ENCODE results near the gene ITFG2. TPM values are rescaled to one million over a fixed set of nuclear protein-coding genes. Genes with fewer than 3 reads are reported as not detected.
A peak's percentile ranks its signal among the peaks of the same experiment; 100 is the strongest.

Gene ITFG2
- total and polyA plus RNA-seq, 7 experiments from 2014 or later, result 50.4 to 156 (median 76.3) TPM

GRCh38 chr12:2825132-2825531, 12.7 kb downstream of the ITFG2 start:
- ChIA-PET POLR2A (interaction anchor here (1.2 kb wide), 1 partner anchor 11 kb away, joined by 3 read pairs; no protein-coding TSS in a partner anchor), CTCF (interaction anchor here (0.9 kb wide), 1 partner anchor 9 kb away, joined by 3 read pairs; no protein-coding TSS in a partner anchor)
- Histone ChIP-seq H3K4me3 (ENCODE audit: low read length) (no peak overlapping the region), H3K36me3 (ENCODE audit: control insufficient read depth in 2 of 3, insufficient read depth in 3 of 3, low read length in 3 of 3) (peaks cover 25 to 83% (median 54%) of the 10 kb centered on the region in 3 experiments), H3K27me3 (ENCODE audit: control insufficient read depth in 2 of 2, insufficient read depth in 2 of 2, low read length in 2 of 2) (no peaks in the 10 kb centered on the region), H3K27ac (ENCODE audit: low read depth, low read length) (no peak overlapping the region), H3K9me3 (ENCODE audit: control insufficient read depth in 2 of 3, low read length in 3 of 3) (no peaks in the 10 kb centered on the region), H3K4me1 (ENCODE audit: control insufficient read depth in 2 of 2, insufficient read depth in 2 of 2, low read length in 2 of 2) (no peaks in the 10 kb centered on the region)
- ATAC-seq (no peak), DNase-seq (no peak)
- peaks cover 4 to 61% (median 25%) of the 10 kb centered on the region in 5 donors for H3K36me3 Mint-ChIP-seq
- peaks cover 0 to 6% (median 0%) of the 10 kb centered on the region in 7 donors for H3K4me1 Mint-ChIP-seq
- no peaks in the 10 kb centered on the region for H3K27me3 Mint-ChIP-seq
- H3K4me3 Mint-ChIP-seq, result no peak overlapping the region
- H3K27ac Mint-ChIP-seq, result peak overlapping the region in 2 of 9 donors; percentile 76 to 84
- no peaks in the 10 kb centered on the region for H3K9me3 Mint-ChIP-seq
- intact Hi-C loops (cut with micrococcal nuclease), result no loop called here

- no peaks in the 10 kb centered on the region for H3K27me3 ChIP-seq (ENCODE audit: control insufficient read depth in 2 of 2, insufficient read depth in 2 of 2, low read length in 2 of 2)
- DNase-seq, result no peak
- POLR2A ChIA-PET, result no interaction called here
- Mint-ChIP-seq H3K36me3 (peaks cover 4 to 62% (median 27%) of the 10 kb centered on the region in 5 donors), H3K4me3 (no peak overlapping the region), H3K4me1 (peaks cover 0 to 5% (median 0%) of the 10 kb centered on the region in 7 donors), H3K27ac (peak overlapping the region in 1 of 9 donors; percentile 19), H3K27me3 (no peaks in the 10 kb centered on the region), H3K9me3 (no peaks in the 10 kb centered on the region)
- intact Hi-C loops (cut with micrococcal nuclease), result no loop called here
- CTCF ChIA-PET, result interaction anchor here (0.7 kb wide), 1 partner anchor 160 kb away, joined by 5 read pairs; no protein-coding TSS in a partner anchor
- H3K4me3 ChIP-seq (ENCODE audit: low read length), result no peak overlapping the region
- H3K36me3 ChIP-seq (ENCODE audit: control insufficient read depth in 2 of 3, insufficient read depth in 3 of 3, low read length in 3 of 3), result peaks cover 25 to 74% (median 50%) of the 10 kb centered on the region in 3 experiments
- H3K9me3 ChIP-seq (ENCODE audit: control insufficient read depth in 2 of 3, low read length in 3 of 3), result no peaks in the 10 kb centered on the region
- H3K27ac ChIP-seq (ENCODE audit: low read depth, low read length), result no peak overlapping the region
- ATAC-seq, result no peak
- H3K4me1 ChIP-seq (ENCODE audit: control insufficient read depth in 2 of 2, insufficient read depth in 2 of 2, low read length in 2 of 2), result no peaks in the 10 kb centered on the region
Observed at GRCh38 chr12:2826036-2826435, 13.6 kb downstream of the ITFG2 start.

- DNase-seq (no peak), ATAC-seq (no peak)
- H3K9me3 Mint-ChIP-seq, result no peaks in the 10 kb centered on the region
- no peak overlapping the region for H3K27ac ChIP-seq (ENCODE audit: low read depth, low read length)
- H3K4me3 Mint-ChIP-seq, result no peak overlapping the region
- H3K9me3 ChIP-seq (ENCODE audit: control insufficient read depth in 2 of 3, low read length in 3 of 3), result no peaks in the 10 kb centered on the region
- H3K4me1 Mint-ChIP-seq, result peaks cover 0 to 5% (median 0%) of the 10 kb centered on the region in 7 donors
- H3K36me3 Mint-ChIP-seq, result peaks cover 4 to 61% (median 28%) of the 10 kb centered on the region in 5 donors
- no peaks in the 10 kb centered on the region for H3K27me3 Mint-ChIP-seq
- intact Hi-C loops (cut with micrococcal nuclease), result no loop called here
- peaks cover 24 to 66% (median 43%) of the 10 kb centered on the region in 3 experiments for H3K36me3 ChIP-seq (ENCODE audit: control insufficient read depth in 2 of 3, insufficient read depth in 3 of 3, low read length in 3 of 3)
- ChIA-PET CTCF (interaction anchor here (0.5 to 0.7 kb wide), 3 partner anchors 120 to 885 kb away, joined by 3 to 5 read pairs (median 3); no protein-coding TSS in a partner anchor), POLR2A (no interaction called here)
- H3K4me3 ChIP-seq (ENCODE audit: low read length), result no peak overlapping the region
- H3K4me1 ChIP-seq (ENCODE audit: control insufficient read depth in 2 of 2, insufficient read depth in 2 of 2, low read length in 2 of 2), result no peaks in the 10 kb centered on the region
- no peaks in the 10 kb centered on the region for H3K27me3 ChIP-seq (ENCODE audit: control insufficient read depth in 2 of 2, insufficient read depth in 2 of 2, low read length in 2 of 2)
- H3K27ac Mint-ChIP-seq, result peak overlapping the region in 2 of 9 donors; percentile 59 to 65
Observed at GRCh38 chr12:2826721-2827515, 14.4 kb downstream of the ITFG2 start.

- no peaks in the 10 kb centered on the region for H3K4me1 ChIP-seq (ENCODE audit: control insufficient read depth in 2 of 2, insufficient read depth in 2 of 2, low read length in 2 of 2)
- H3K4me3 ChIP-seq (ENCODE audit: low read length), result no peak overlapping the region
- ChIA-PET POLR2A (no interaction called here), CTCF (interaction anchor here (0.8 kb wide), 1 partner anchor 15 kb away, joined by 3 read pairs; no protein-coding TSS in a partner anchor)
- Mint-ChIP-seq H3K27ac (no peak overlapping the region), H3K36me3 (peaks cover 4 to 42% (median 22%) of the 10 kb centered on the region in 5 donors), H3K27me3 (no peaks in the 10 kb centered on the region), H3K4me1 (peaks cover 0 to 5% (median 0%) of the 10 kb centered on the region in 7 donors), H3K9me3 (no peaks in the 10 kb centered on the region), H3K4me3 (no peak overlapping the region)
- H3K36me3 ChIP-seq (ENCODE audit: control insufficient read depth in 2 of 3, insufficient read depth in 3 of 3, low read length in 3 of 3), result peaks cover 10 to 45% (median 19%) of the 10 kb centered on the region in 3 experiments
- no peak for ATAC-seq
- H3K27ac ChIP-seq (ENCODE audit: low read depth, low read length), result no peak overlapping the region
- no peak for DNase-seq
- no peaks in the 10 kb centered on the region for H3K27me3 ChIP-seq (ENCODE audit: control insufficient read depth in 2 of 2, insufficient read depth in 2 of 2, low read length in 2 of 2)
- intact Hi-C loops (cut with micrococcal nuclease), result no loop called here
- H3K9me3 ChIP-seq (ENCODE audit: control insufficient read depth in 2 of 3, low read length in 3 of 3), result no peaks in the 10 kb centered on the region
Observed at GRCh38 chr12:2829275-2829674, 16.8 kb downstream of the ITFG2 start.

GRCh38 chr12:2832550-2833127, 20.2 kb downstream of the ITFG2 start:
- no peak for ATAC-seq
- peak overlapping the region in 5 of 9 donors; percentile 1 to 85 (median 60) for H3K27ac Mint-ChIP-seq

GRCh38 chr12:2833327-2833726, 20.9 kb downstream of the ITFG2 start:
- intact Hi-C loops (cut with micrococcal nuclease), result no loop called here
- Histone ChIP-seq H3K4me1 (ENCODE audit: control insufficient read depth in 2 of 2, insufficient read depth in 2 of 2, low read length in 2 of 2) (no peaks in the 10 kb centered on the region), H3K4me3 (ENCODE audit: low read length) (no peak overlapping the region), H3K27ac (ENCODE audit: low read depth, low read length) (no peak overlapping the region), H3K36me3 (ENCODE audit: control insufficient read depth in 2 of 3, insufficient read depth in 3 of 3, low read length in 3 of 3) (peaks cover 0 to 17% (median 13%) of the 10 kb centered on the region in 3 experiments), H3K27me3 (ENCODE audit: control insufficient read depth in 2 of 2, insufficient read depth in 2 of 2, low read length in 2 of 2) (no peaks in the 10 kb centered on the region), H3K9me3 (ENCODE audit: control insufficient read depth in 2 of 3, low read length in 3 of 3) (no peaks in the 10 kb centered on the region)
- no peaks in the 10 kb centered on the region for H3K9me3 Mint-ChIP-seq
- peaks cover 2 to 24% (median 12%) of the 10 kb centered on the region in 5 donors for H3K36me3 Mint-ChIP-seq
- no peak overlapping the region for H3K4me3 Mint-ChIP-seq
- H3K27ac Mint-ChIP-seq, result peak overlapping the region in 4 of 9 donors; percentile 18 to 86 (median 52)
- CTCF ChIA-PET, result no interaction called here
- no peaks in the 10 kb centered on the region for H3K27me3 Mint-ChIP-seq
- ATAC-seq, result no peak
- peaks cover 0 to 19% (median 13%) of the 10 kb centered on the region in 7 donors for H3K4me1 Mint-ChIP-seq
- POLR2A ChIA-PET, result no interaction called here
- no peak for DNase-seq

More at GRCh38 chr12:2832550-2833127, 20.2 kb downstream of the ITFG2 start:
- H3K27me3 Mint-ChIP-seq, result no peaks in the 10 kb centered on the region
- Histone ChIP-seq H3K4me1 (ENCODE audit: control insufficient read depth in 2 of 2, insufficient read depth in 2 of 2, low read length in 2 of 2) (no peaks in the 10 kb centered on the region), H3K27ac (ENCODE audit: low read depth, low read length) (no peak overlapping the region), H3K4me3 (ENCODE audit: low read length) (no peak overlapping the region), H3K9me3 (ENCODE audit: control insufficient read depth in 2 of 3, low read length in 3 of 3) (no peaks in the 10 kb centered on the region), H3K27me3 (ENCODE audit: control insufficient read depth in 2 of 2, insufficient read depth in 2 of 2, low read length in 2 of 2) (no peaks in the 10 kb centered on the region), H3K36me3 (ENCODE audit: control insufficient read depth in 2 of 3, insufficient read depth in 3 of 3, low read length in 3 of 3) (peaks cover 0 to 17% (median 7%) of the 10 kb centered on the region in 3 experiments)
- CTCF ChIA-PET, result no interaction called here
- no peak overlapping the region for H3K4me3 Mint-ChIP-seq
- POLR2A ChIA-PET, result interaction anchor here (0.5 kb wide), 1 partner anchor 13 kb away, joined by 3 read pairs; no protein-coding TSS in a partner anchor
- H3K4me1 Mint-ChIP-seq, result peaks cover 0 to 19% (median 12%) of the 10 kb centered on the region in 7 donors
- H3K36me3 Mint-ChIP-seq, result peaks cover 2 to 24% (median 10%) of the 10 kb centered on the region in 5 donors
- intact Hi-C loops (cut with micrococcal nuclease), result no loop called here
- DNase-seq, result no peak
- H3K9me3 Mint-ChIP-seq, result no peaks in the 10 kb centered on the region
